ENCODE results near the gene PRKCD. TPM values are rescaled to one million over a fixed set of nuclear protein-coding genes. Genes with fewer than 3 reads are reported as not detected.

PRKCD gene
- total RNA-seq, 1 experiment from 2014 or later, result 25.2 TPM

- no peak for TF ChIP-seq CTCF (IDR thresholded peaks at IDR 0.05; ENCODE audit: unreplicated experiment)
- no TSS peak for BruUV-seq (replicated peaks)
- H3K9me3 Mint-ChIP-seq (ENCODE audit: low read depth, unreplicated experiment), result no peaks in the 10 kb centered on the region
- no peak overlapping the region for H3K27ac Mint-ChIP-seq (ENCODE audit: unreplicated experiment)
- no peak overlapping the region for H3K4me3 Mint-ChIP-seq (ENCODE audit: low read depth, unreplicated experiment)
- no peaks in the 10 kb centered on the region for H3K27me3 Mint-ChIP-seq (ENCODE audit: unreplicated experiment)
- intact Hi-C loops (cut with micrococcal nuclease; ENCODE audit: unreplicated experiment), result no loop called here
- H3K36me3 Mint-ChIP-seq (ENCODE audit: insufficient read depth, unreplicated experiment), result peaks cover 12% of the 10 kb centered on the region
- CTCF ChIA-PET, result no interaction called here
- no peak for DNase-seq
- no peaks in the 10 kb centered on the region for H3K4me1 Mint-ChIP-seq (ENCODE audit: low read depth, unreplicated experiment)
Measured at GRCh38 chr3:53181024-53181371, 20.0 kb downstream of the PRKCD start.

GRCh38 chr3:53181528-53181927 lies 20.5 kb downstream of the PRKCD start:
- Mint-ChIP-seq H3K4me1 (ENCODE audit: low read depth, unreplicated experiment) (no peaks in the 10 kb centered on the region), H3K27me3 (ENCODE audit: unreplicated experiment) (no peaks in the 10 kb centered on the region), H3K4me3 (ENCODE audit: low read depth, unreplicated experiment) (no peak overlapping the region), H3K27ac (ENCODE audit: unreplicated experiment) (no peak overlapping the region), H3K36me3 (ENCODE audit: insufficient read depth, unreplicated experiment) (peaks cover 12% of the 10 kb centered on the region), H3K9me3 (ENCODE audit: low read depth, unreplicated experiment) (no peaks in the 10 kb centered on the region)
- DNase-seq, result no peak
- BruUV-seq (replicated peaks), result no TSS peak
- intact Hi-C loops (cut with micrococcal nuclease; ENCODE audit: unreplicated experiment), result no loop called here
- TF ChIP-seq CTCF (IDR thresholded peaks at IDR 0.05; ENCODE audit: unreplicated experiment), result no peak
- CTCF ChIA-PET, result no interaction called here

- no peaks in the 10 kb centered on the region for H3K4me1 Mint-ChIP-seq (ENCODE audit: low read depth, unreplicated experiment)
- no peak for TF ChIP-seq CTCF (IDR thresholded peaks at IDR 0.05; ENCODE audit: unreplicated experiment)
- no peaks in the 10 kb centered on the region for H3K9me3 Mint-ChIP-seq (ENCODE audit: low read depth, unreplicated experiment)
- intact Hi-C loops (cut with micrococcal nuclease; ENCODE audit: unreplicated experiment), result no loop called here
- H3K27ac Mint-ChIP-seq (ENCODE audit: unreplicated experiment), result no peak overlapping the region
- CTCF ChIA-PET, result interaction anchor here (0.7 kb wide), 1 partner anchor 14 kb away, joined by 3 read pairs; no protein-coding TSS in a partner anchor
- H3K27me3 Mint-ChIP-seq (ENCODE audit: unreplicated experiment), result no peaks in the 10 kb centered on the region
- BruUV-seq (replicated peaks), result no TSS peak
- H3K4me3 Mint-ChIP-seq (ENCODE audit: low read depth, unreplicated experiment), result no peak overlapping the region
- DNase-seq, result no peak
- peaks cover 12% of the 10 kb centered on the region for H3K36me3 Mint-ChIP-seq (ENCODE audit: insufficient read depth, unreplicated experiment)
Measured at GRCh38 chr3:53182764-53183355, 21.9 kb downstream of the PRKCD start.

GRCh38 chr3:53183514-53183913 lies 22.5 kb downstream of the PRKCD start:
- H3K9me3 Mint-ChIP-seq (ENCODE audit: low read depth, unreplicated experiment), result no peaks in the 10 kb centered on the region
- H3K4me1 Mint-ChIP-seq (ENCODE audit: low read depth, unreplicated experiment), result no peaks in the 10 kb centered on the region
- H3K36me3 Mint-ChIP-seq (ENCODE audit: insufficient read depth, unreplicated experiment), result peaks cover 12% of the 10 kb centered on the region

More at GRCh38 chr3:53183514-53183913, 22.5 kb downstream of the PRKCD start:
- no peak overlapping the region for H3K4me3 Mint-ChIP-seq (ENCODE audit: low read depth, unreplicated experiment)
- intact Hi-C loops (cut with micrococcal nuclease; ENCODE audit: unreplicated experiment), result no loop called here
- TF ChIP-seq CTCF (IDR thresholded peaks at IDR 0.05; ENCODE audit: unreplicated experiment), result no peak
- H3K27ac Mint-ChIP-seq (ENCODE audit: unreplicated experiment), result no peak overlapping the region
- DNase-seq, result no peak
- no peaks in the 10 kb centered on the region for H3K27me3 Mint-ChIP-seq (ENCODE audit: unreplicated experiment)
- CTCF ChIA-PET, result no interaction called here
- no TSS peak for BruUV-seq (replicated peaks)
